HepG2 (cell line): ENCODE measurements around the gene ROS1. TPM values are rescaled to one million over a fixed set of nuclear protein-coding genes. Genes with fewer than 3 reads are reported as not detected.

ENCODE experiments used
- ARID3A ChIP-seq: IDR thresholded peaks from 2 replicates; pipeline ENCODE4 v1.6.1; 2012; ENCODE audit warnings: low read depth, low read length, improper control_type of control experiment
- ATF3 ChIP-seq: sonication (generic); formaldehyde crosslinking; IDR thresholded peaks from 2 replicates; pipeline ENCODE4 v1.4.0; 2020; ENCODE audit warnings: missing genetic modification reagents
- ATM ChIP-seq: fragments of 450-650 bp; IDR thresholded peaks from 2 replicates; pipeline ENCODE4 v1.7.1; 2017; ENCODE audit warnings: mild to moderate bottlenecking, borderline replicate concordance
- FOSL2 ChIP-seq: sonication (generic); formaldehyde crosslinking; IDR thresholded peaks from 2 replicates; pipeline ENCODE4 v1.4.0; 2020; ENCODE audit warnings: missing genetic modification reagents
- FOXP1 ChIP-seq, 2 experiments: fragments of 450-650 bp in 1 of 2; IDR thresholded peaks; 2 replicates each; pipeline ENCODE4 v1.6.1; 2017 to 2018; ENCODE audit warnings: antibody characterized with exemption in 1 of 2
- GATAD2A ChIP-seq: IDR thresholded peaks from 2 replicates; pipeline ENCODE4 v1.6.1; 2016
- HMG20A ChIP-seq: IDR thresholded peaks from 2 replicates; pipeline ENCODE4 v1.6.1; 2016; ENCODE audit warnings: borderline replicate concordance
- JUND ChIP-seq: sonication (generic); formaldehyde crosslinking; IDR thresholded peaks from 2 replicates; pipeline ENCODE4 v1.8.0; 2022; ENCODE audit warnings: mild to moderate bottlenecking, missing genetic modification reagents
- NR1H2 ChIP-seq: sonication (generic); formaldehyde crosslinking; IDR thresholded peaks from 2 replicates; pipeline ENCODE4 v1.8.1; 2022; ENCODE audit warnings: low read depth, missing genetic modification reagents, borderline replicate concordance
- TFAP4 ChIP-seq: sonication (generic); IDR thresholded peaks from 2 replicates; pipeline ENCODE4 v1.6.1; 2016; ENCODE audit warnings: low read depth, borderline replicate concordance
- ZBTB40 ChIP-seq, 2 experiments: fragments of 450-650 bp in 1 of 2; sonication (generic) in 1 of 2; formaldehyde crosslinking in 1 of 2; IDR thresholded peaks; 2 replicates each; pipeline versions ENCODE4 v1.6.1 to v1.8.0; 2016 to 2022; ENCODE audit warnings: antibody characterized with exemption in 1 of 2, mild to moderate bottlenecking in 1 of 2, missing genetic modification reagents in 1 of 2
- ZKSCAN8 ChIP-seq: IDR thresholded peaks from 2 replicates; pipeline ENCODE4 v1.6.1; 2016; ENCODE audit warnings: borderline replicate concordance, missing genetic modification reagents, missing compliant biosample characterization
- ZNF746 ChIP-seq: sonication (generic); formaldehyde crosslinking; IDR thresholded peaks from 2 replicates; pipeline ENCODE4 v1.8.0; 2022; ENCODE audit warnings: mild to moderate bottlenecking, missing genetic modification reagents
- polyA plus RNA-seq, 8 experiments: library from polyadenylated mRNA; depleted of rRNA in 3 of 8; stranded (reverse) in 7 of 8; unstranded in 1 of 8; fragments of >200 nt; fragmentation: Illumina TruSeq in 4 of 8; extraction: Trizol in 4 of 8; gene quantifications; 2 replicates each; pipeline versions ENCODE4 v1.2.1 to v1.2.3, GENCODE V29; 2011 to 2016; ENCODE audit warnings: low read depth in 4 of 8, missing spikeins in 1 of 8, mixed read lengths in 1 of 8; ENCODE audit not compliant: insufficient read depth in 1 of 8
- total RNA-seq, 5 experiments: library from RNA; depleted of rRNA; stranded (reverse); fragments of >200 nt; fragmentation: Illumina TruSeq; extraction: Trizol; gene quantifications; 2 replicates each; pipeline ENCODE4 v1.2.3, GENCODE V29; 2016; ENCODE audit warnings: low read depth in 1 of 5

ROS1 gene
- total and polyA plus RNA-seq, 2 of the 13 experiments (the other 11 are each of a cell fraction or from before 2014, with no cell fraction given) = not detected

GRCh38 chr6:117391874-117392583 lies 33.7 kb downstream of the ROS1 start (continued):
- peak; percentile 92 for TF ChIP-seq ZBTB40 (IDR thresholded peaks at IDR 0.05)
- no peak; the same call in 1 of the 2 replicates for TF ChIP-seq ZBTB40 (CRISPR knock-in tag; IDR thresholded peaks at IDR 0.05)
- TF ChIP-seq GATAD2A (CRISPR knock-in tag) = peak; percentile 73
- TF ChIP-seq JUND (CRISPR knock-in tag) = peak; percentile 80
- no peak for TF ChIP-seq FOXP1 (IDR thresholded peaks at IDR 0.05)
- peak; percentile 72 for TF ChIP-seq FOXP1 (CRISPR knock-in tag; IDR thresholded peaks at IDR 0.05)
- 0 out of 2 replicates have a peak, but pooled peaks have one; percentile 34 for TF ChIP-seq HMG20A
- TF ChIP-seq ARID3A = peak; percentile 72
- TF ChIP-seq TFAP4 = no peak
- no peak for TF ChIP-seq ATM
- TF ChIP-seq NR1H2 (CRISPR knock-in tag) = no peak
- TF ChIP-seq ATF3 (CRISPR knock-in tag) = 0 out of 2 replicates have a peak, but pooled peaks have one; percentile 25
- TF ChIP-seq FOSL2 (CRISPR knock-in tag) = peak; percentile 56; the same call in 1 of the 2 replicates
- TF ChIP-seq ZKSCAN8 = no peak
- TF ChIP-seq ZNF746 (CRISPR knock-in tag) = no peak
